Measurements from ENCODE around the gene RSPH9.

GRCh38 chr6:43697421-43697820 lies 52.6 kb downstream of the RSPH9 start:
- TF ChIP-seq REST (IDR thresholded peaks at IDR 0.05; ENCODE audit: low read depth, low read length) (no peak), PBX3 (IDR thresholded peaks at IDR 0.05) (no peak), CTCF (IDR thresholded peaks at IDR 0.05) (no peak), RCOR1 (IDR thresholded peaks at IDR 0.05; ENCODE audit: low read length) (no peak), USF1 (IDR thresholded peaks at IDR 0.05; ENCODE audit: borderline replicate concordance, low read depth) (no peak), EP300 (IDR thresholded peaks at IDR 0.05; ENCODE audit: borderline replicate concordance in 1 of 2, low read depth in 1 of 2, low read length in 1 of 2) (no peak), MAX (IDR thresholded peaks at IDR 0.05; ENCODE audit: low read depth) (no peak), YY1 (IDR thresholded peaks at IDR 0.05; ENCODE audit: low read depth) (no peak)
